Measurements from ENCODE around the gene DPT.

DNA sequence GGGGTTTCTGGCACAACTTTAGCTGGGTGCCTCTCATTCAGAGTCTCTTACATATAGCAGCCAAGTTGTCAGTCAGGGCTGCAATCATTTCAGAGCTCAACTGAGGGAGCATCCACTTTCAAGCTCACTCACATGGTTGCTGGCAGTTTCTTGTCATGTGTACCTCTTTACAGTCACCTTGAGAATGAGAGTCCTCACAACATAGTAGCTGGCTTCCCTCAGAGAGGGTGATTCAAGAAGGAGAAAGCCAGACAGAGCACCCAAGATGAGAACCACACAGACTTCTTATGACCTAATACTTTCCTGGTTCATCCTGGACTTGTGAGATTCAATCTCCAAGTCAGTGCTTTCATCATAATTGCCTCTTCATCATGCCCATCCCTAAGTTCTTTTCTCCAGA lies 57.2 kb downstream of the DPT start:
- TF ChIP-seq, protein P1, sequence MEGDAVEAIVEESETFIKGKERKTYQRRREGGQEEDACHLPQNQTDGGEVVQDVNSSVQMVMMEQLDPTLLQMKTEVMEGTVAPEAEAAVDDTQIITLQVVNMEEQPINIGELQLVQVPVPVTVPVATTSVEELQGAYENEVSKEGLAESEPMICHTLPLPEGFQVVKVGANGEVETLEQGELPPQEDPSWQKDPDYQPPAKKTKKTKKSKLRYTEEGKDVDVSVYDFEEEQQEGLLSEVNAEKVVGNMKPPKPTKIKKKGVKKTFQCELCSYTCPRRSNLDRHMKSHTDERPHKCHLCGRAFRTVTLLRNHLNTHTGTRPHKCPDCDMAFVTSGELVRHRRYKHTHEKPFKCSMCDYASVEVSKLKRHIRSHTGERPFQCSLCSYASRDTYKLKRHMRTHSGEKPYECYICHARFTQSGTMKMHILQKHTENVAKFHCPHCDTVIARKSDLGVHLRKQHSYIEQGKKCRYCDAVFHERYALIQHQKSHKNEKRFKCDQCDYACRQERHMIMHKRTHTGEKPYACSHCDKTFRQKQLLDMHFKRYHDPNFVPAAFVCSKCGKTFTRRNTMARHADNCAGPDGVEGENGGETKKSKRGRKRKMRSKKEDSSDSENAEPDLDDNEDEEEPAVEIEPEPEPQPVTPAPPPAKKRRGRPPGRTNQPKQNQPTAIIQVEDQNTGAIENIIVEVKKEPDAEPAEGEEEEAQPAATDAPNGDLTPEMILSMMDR (IDR thresholded peaks at IDR 0.05): no peak
- TF ChIP-seq POLR2A (IDR thresholded peaks at IDR 0.05): no peak
